Measurements from ENCODE around the gene PCBP2.

DNA sequence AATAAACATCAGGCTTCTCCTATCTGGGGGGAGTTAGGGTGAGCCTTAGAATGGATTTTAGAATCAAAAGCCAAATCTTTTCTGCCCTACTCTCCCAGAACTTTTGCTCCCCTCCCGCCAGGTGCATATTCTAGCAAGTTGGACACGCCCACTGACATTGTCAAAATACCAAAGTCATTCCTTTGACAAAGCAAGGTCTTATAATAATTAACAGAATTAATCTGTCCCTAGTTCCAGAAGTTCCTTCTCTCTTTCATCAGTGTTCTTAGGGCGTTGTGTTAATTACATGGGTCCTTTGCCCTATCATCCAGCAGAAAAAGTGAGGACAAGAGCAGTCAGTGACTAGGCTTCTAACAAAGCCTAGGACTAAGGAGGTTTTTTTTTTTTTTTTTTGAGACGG lies 7.9 kb upstream of the PCBP2 start:
- TF ChIP-seq POLR2A (IDR thresholded peaks at IDR 0.05; ENCODE audit: low read depth, low read length) (no peak), EZH2 (IDR thresholded peaks at IDR 0.05; ENCODE audit: borderline replicate concordance, control insufficient read depth, low read depth, low read length) (no peak), POLR2AphosphoS5 (IDR thresholded peaks at IDR 0.05; ENCODE audit: low read length) (no peak), JUND (IDR thresholded peaks at IDR 0.05; ENCODE audit: low read depth, low read length) (no peak)
- TF ChIP-seq, protein P1, sequence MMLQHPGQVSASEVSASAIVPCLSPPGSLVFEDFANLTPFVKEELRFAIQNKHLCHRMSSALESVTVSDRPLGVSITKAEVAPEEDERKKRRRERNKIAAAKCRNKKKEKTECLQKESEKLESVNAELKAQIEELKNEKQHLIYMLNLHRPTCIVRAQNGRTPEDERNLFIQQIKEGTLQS (IDR thresholded peaks at IDR 0.05; ENCODE audit: borderline replicate concordance, extremely low read depth, low read depth, low read length): no peak

Data from GM12878 (cell line).